Testis (tissue), 3 donors: ENCODE data around the gene HSD3B7. TPM values are rescaled to one million over a fixed set of nuclear protein-coding genes. Genes with fewer than 3 reads are reported as not detected.

ENCODE experiments used
- DNase-seq: peaks from one replicate; pipeline ENCODE4 v3.0.0-alpha.2; 2019
- H3K27ac ChIP-seq, 2 donors: fragments of 200-600 bp; sonication (generic); one replicate each; pipeline ENCODE4 v1.5.1; 2019
- H3K27me3 ChIP-seq: fragments of 200-600 bp; sonication (generic); one replicate; pipeline ENCODE4 v1.5.1; 2019
- H3K36me3 ChIP-seq: fragments of 200-600 bp; sonication (generic); one replicate; pipeline ENCODE4 v1.5.1; 2017; ENCODE audit warnings: low read depth; ENCODE audit errors: missing control alignments
- H3K4me1 ChIP-seq: fragments of 200-600 bp; sonication (generic); one replicate; pipeline ENCODE4 v1.5.1; 2019
- H3K4me3 ChIP-seq, 2 donors: fragments of 200-600 bp; sonication (generic); one replicate each; pipeline ENCODE4 v1.5.1; 2017 to 2019
- H3K9me3 ChIP-seq: fragments of 200-600 bp; sonication (generic); one replicate; pipeline ENCODE4 v1.5.1; 2017
- POLR2A ChIP-seq: fragments of 450-650 bp; IDR thresholded peaks from one replicate; pipeline ENCODE4 v1.6.1; 2017; ENCODE audit warnings: antibody characterized with exemption, mild to moderate bottlenecking, moderate library complexity
- WGBS, 2 donors: methylation state at CpG; one replicate each; pipeline ENCODE4 v1.1.5; 2018; 5-methylcytosine and 5-hydroxymethylcytosine counted together
- intact Hi-C: fragments of 100-400 bp; cut with DNase I; formaldehyde crosslinking; loops from one replicate; pipeline ENCODE4 v1.15.1; 2023; ENCODE audit warnings: low total_unique reads
- polyA plus RNA-seq: library from polyadenylated mRNA; stranded (reverse); fragments of 350-450 nt; fragmentation: Illumina TruSeq; extraction: RNeasy Lipid Tissue Mini Kit (QIAGEN cat#74804); gene quantifications from one replicate; pipeline ENCODE4 v1.2.3, GENCODE V29; 2014; ENCODE audit warnings: low read depth, low replicate concordance; ENCODE audit not compliant: insufficient read depth
- total RNA-seq, 2 donors: library from RNA; depleted of rRNA; stranded (reverse); fragments of >200 nt; gene quantifications; one replicate each; pipeline ENCODE4 v1.2.3, GENCODE V29; 2016
- TF ChIP-seq, protein P1 (sequence below), 3 experiments: fragments of 450-650 bp in 2 of 3; fragments of 200-600 bp in 1 of 3; sonication (generic) in 1 of 3; IDR thresholded peaks; one replicate each; pipeline ENCODE4 v1.5.1; 2016 to 2019; ENCODE audit warnings: antibody characterized with exemption in 3 of 3, mild to moderate bottlenecking in 2 of 3, moderate library complexity in 1 of 3

Gene HSD3B7
- total and polyA plus RNA-seq, 3 donors from 2014 or later, result 5.7 to 8.9 (median 7.4) TPM

DNA sequence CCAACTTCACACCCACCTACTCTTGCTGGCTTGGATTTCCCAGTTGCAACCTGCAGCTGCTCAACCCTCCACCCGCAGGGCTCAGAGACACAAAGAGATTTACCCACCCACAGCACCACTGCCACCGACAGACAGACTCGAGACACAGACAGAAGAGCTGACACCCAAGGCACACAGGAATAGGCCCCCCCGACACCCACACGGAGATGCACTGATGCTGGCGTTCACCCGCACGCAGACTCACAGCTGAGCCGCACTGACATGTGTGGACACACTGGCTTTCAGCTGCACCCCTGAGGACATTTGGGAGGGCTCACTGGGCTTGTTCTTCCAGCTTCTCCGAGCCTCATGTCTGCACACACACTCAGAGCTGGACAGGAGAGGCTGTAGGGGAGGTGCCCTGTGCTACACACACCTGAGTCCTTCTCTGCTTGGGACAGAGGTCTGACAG is 17.3 kb downstream of the HSD3B7 start:
- no peaks in the 10 kb centered on the region for H3K27me3 ChIP-seq
- H3K4me1 ChIP-seq, result peaks cover 22% of the 10 kb centered on the region
- no peak overlapping the region for H3K27ac ChIP-seq
- H3K9me3 ChIP-seq, result no peaks in the 10 kb centered on the region
- no peaks in the 10 kb centered on the region for H3K36me3 ChIP-seq
- WGBS, 2 donors, result 44 to 53% methylated on average over 9 to 10 of the region's 10 CpGs
- TF ChIP-seq, protein P1, sequence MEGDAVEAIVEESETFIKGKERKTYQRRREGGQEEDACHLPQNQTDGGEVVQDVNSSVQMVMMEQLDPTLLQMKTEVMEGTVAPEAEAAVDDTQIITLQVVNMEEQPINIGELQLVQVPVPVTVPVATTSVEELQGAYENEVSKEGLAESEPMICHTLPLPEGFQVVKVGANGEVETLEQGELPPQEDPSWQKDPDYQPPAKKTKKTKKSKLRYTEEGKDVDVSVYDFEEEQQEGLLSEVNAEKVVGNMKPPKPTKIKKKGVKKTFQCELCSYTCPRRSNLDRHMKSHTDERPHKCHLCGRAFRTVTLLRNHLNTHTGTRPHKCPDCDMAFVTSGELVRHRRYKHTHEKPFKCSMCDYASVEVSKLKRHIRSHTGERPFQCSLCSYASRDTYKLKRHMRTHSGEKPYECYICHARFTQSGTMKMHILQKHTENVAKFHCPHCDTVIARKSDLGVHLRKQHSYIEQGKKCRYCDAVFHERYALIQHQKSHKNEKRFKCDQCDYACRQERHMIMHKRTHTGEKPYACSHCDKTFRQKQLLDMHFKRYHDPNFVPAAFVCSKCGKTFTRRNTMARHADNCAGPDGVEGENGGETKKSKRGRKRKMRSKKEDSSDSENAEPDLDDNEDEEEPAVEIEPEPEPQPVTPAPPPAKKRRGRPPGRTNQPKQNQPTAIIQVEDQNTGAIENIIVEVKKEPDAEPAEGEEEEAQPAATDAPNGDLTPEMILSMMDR (IDR thresholded peaks at IDR 0.05), result no peak
- TF ChIP-seq POLR2A, result no peak
- H3K4me3 ChIP-seq, result no peak overlapping the region
- intact Hi-C loops, result no loop called here
- DNase-seq, result no peak

DNA sequence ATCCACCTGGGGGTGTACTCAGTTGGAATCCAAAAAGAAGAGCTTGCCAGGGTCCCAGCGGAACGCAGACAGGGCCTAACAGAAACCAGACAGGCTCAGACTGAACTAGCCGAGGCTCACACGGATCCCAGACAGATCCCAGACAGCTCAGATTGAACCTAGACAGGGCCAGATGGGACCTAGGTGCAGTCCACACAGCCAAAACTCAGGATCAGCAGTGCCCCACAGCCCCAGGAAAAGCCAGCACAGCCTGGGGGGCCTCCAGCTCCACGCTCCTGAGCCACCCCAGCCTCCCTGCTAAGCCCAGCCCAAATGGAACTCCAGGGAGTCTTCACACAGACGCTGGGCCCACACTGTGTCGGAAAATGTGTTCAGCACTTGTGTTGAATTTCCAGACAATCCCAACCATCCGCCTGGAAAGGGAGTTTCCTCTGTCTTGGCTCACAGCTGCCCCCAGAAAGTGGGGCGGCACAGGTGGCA is 17.9 kb downstream of the HSD3B7 start:
- no peaks in the 10 kb centered on the region for H3K36me3 ChIP-seq
- peaks cover 22% of the 10 kb centered on the region for H3K4me1 ChIP-seq
- H3K4me3 ChIP-seq, result no peak overlapping the region
- H3K27me3 ChIP-seq, result no peaks in the 10 kb centered on the region
- WGBS, 2 donors, result 63 to 68% methylated on average over 7 to 9 of the region's 9 CpGs
- H3K9me3 ChIP-seq, result no peaks in the 10 kb centered on the region
- no peak for DNase-seq
- intact Hi-C loops, result no loop called here
- no peak overlapping the region for H3K27ac ChIP-seq
- TF ChIP-seq, protein P1 (IDR thresholded peaks at IDR 0.05), result no peak
- TF ChIP-seq POLR2A, result no peak

DNA sequence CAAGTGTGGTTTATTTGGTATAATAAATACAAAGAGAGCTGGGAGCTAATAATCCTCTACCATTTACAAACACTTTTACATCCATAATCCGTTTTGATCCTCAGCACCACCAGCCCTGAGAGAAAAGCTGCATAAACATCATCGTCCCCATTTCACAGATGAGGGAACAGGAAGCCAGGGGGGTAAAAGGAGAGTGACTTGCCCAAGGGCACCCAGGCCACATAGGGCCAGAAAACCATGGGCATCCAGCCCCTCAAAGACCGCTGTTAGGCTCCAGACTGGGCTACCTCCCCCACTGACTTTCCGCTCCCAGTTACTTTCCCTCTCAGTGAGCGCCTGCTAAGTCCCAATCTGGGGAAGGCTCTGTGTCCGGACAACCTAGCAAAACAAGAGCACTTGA is 18.7 kb downstream of the HSD3B7 start:
- Histone ChIP-seq H3K27me3 (no peaks in the 10 kb centered on the region), H3K36me3 (no peaks in the 10 kb centered on the region), H3K27ac (no peak overlapping the region), H3K4me3 (no peak overlapping the region), H3K4me1 (peaks cover 15% of the 10 kb centered on the region), H3K9me3 (no peaks in the 10 kb centered on the region)
- intact Hi-C loops, result no loop called here
- no peak for DNase-seq
- 94% methylated on average over 6 of the region's 6 CpGs for WGBS, 2 donors
- TF ChIP-seq POLR2A, result no peak
- TF ChIP-seq, protein P1 (IDR thresholded peaks at IDR 0.05), result no peak

DNA sequence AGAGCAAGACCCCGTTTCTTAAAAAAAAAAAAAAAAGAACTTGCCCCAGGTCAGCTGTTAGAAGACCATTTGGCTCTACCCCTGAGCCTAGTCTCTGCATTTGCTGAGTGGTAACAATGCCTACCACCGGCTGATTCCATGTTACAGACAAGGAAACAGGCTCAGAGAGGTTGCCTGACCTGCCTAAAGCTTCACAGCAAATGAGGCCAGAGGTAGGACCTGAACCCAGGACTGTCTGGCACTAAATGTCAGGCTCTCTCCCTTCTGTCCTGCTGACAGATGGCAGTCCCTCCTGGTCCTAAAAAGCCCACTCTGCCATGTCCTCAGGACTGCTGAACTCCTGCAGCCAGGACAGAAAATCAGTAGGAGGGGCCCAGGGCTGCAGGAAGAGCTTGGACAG is 19.7 kb downstream of the HSD3B7 start:
- 81 to 87% methylated on average over 2 of the region's 2 CpGs for WGBS, 2 donors
- H3K4me3 ChIP-seq, result no peak overlapping the region

More for the DNA sequence above, 19.7 kb downstream of the HSD3B7 start:
- intact Hi-C loops, result no loop called here
- Histone ChIP-seq H3K27me3 (no peaks in the 10 kb centered on the region), H3K36me3 (no peaks in the 10 kb centered on the region), H3K4me1 (peaks cover 8% of the 10 kb centered on the region), H3K27ac (no peak overlapping the region), H3K9me3 (no peaks in the 10 kb centered on the region)
- DNase-seq, result no peak
- TF ChIP-seq, protein P1 (IDR thresholded peaks at IDR 0.05), result no peak
- TF ChIP-seq POLR2A, result no peak
